Measurements from ENCODE around the gene HOXD13.

DNA sequence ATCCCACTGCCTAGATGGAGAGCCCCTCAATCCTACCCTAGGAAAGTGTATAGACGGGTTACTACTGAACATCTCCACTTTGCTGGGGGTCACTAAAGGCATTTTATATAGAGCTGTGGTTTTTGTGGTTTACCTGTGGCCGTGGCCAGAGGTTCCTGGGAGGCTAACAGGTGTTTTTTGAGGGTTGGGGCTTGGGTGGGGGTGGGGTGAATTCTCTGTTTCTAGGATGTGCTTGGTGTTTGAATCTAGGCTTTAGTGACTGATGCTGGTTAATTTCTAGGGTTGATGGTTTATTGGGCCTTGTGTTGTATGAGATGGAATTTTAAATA lies 44.7 kb downstream of the HOXD13 start:
- no peak for TF ChIP-seq POLR2A (IDR thresholded peaks at IDR 0.05)
- TF ChIP-seq, protein P1, sequence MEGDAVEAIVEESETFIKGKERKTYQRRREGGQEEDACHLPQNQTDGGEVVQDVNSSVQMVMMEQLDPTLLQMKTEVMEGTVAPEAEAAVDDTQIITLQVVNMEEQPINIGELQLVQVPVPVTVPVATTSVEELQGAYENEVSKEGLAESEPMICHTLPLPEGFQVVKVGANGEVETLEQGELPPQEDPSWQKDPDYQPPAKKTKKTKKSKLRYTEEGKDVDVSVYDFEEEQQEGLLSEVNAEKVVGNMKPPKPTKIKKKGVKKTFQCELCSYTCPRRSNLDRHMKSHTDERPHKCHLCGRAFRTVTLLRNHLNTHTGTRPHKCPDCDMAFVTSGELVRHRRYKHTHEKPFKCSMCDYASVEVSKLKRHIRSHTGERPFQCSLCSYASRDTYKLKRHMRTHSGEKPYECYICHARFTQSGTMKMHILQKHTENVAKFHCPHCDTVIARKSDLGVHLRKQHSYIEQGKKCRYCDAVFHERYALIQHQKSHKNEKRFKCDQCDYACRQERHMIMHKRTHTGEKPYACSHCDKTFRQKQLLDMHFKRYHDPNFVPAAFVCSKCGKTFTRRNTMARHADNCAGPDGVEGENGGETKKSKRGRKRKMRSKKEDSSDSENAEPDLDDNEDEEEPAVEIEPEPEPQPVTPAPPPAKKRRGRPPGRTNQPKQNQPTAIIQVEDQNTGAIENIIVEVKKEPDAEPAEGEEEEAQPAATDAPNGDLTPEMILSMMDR (IDR thresholded peaks at IDR 0.05 in 4 of 5, conservative IDR thresholded peaks at IDR 0.05 in 1 of 5): no peak

Measured in gastrocnemius medialis (tissue), 4 donors.